Neural progenitor cell (in vitro differentiated cells): Measurements from ENCODE around the gene DTX1. TPM values are rescaled to one million over a fixed set of nuclear protein-coding genes. Genes with fewer than 3 reads are reported as not detected.

Experiments used
- DNase-seq: peaks from one replicate; pipeline ENCODE4 v3.0.0-alpha.2; 2016; ENCODE audit warnings: low spot score
- H2AFZ ChIP-seq: fragments of 200-600 bp; sonication (generic); replicated peaks from 2 replicates; pipeline ENCODE4 v1.6.1; 2016; ENCODE audit warnings: antibody characterized with exemption
- H3F3A ChIP-seq: fragments of 200-600 bp; sonication (generic); 2 replicates; pipeline ENCODE4 v1.6.1; 2016; ENCODE audit warnings: antibody characterized with exemption, low read depth
- H3K27ac ChIP-seq: fragments of 200-600 bp; sonication (generic); 2 replicates; pipeline ENCODE4 v1.5.1; 2016; ENCODE audit warnings: mild to moderate bottlenecking
- H3K27me3 ChIP-seq: fragments of 200-600 bp; sonication (generic); 2 replicates; pipeline ENCODE4 v1.6.1; 2016; ENCODE audit warnings: mild to moderate bottlenecking, moderate library complexity
- H3K36me3 ChIP-seq: fragments of 200-600 bp; sonication (generic); 2 replicates; pipeline ENCODE4 v1.5.1; 2016
- H3K4me1 ChIP-seq: fragments of 200-600 bp; sonication (generic); 2 replicates; pipeline ENCODE4 v1.6.1; 2016; ENCODE audit warnings: mixed run types
- H3K4me2 ChIP-seq: fragments of 200-600 bp; sonication (generic); 2 replicates; pipeline ENCODE4 v1.6.1; 2016
- H3K4me3 ChIP-seq: fragments of 200-600 bp; sonication (generic); 2 replicates; pipeline ENCODE4 v1.5.1; 2016
- H3K79me2 ChIP-seq: fragments of 200-600 bp; sonication (generic); 2 replicates; pipeline ENCODE4 v1.6.1; 2016; ENCODE audit warnings: low read depth
- H3K9ac ChIP-seq: fragments of 200-600 bp; sonication (generic); 2 replicates; pipeline ENCODE4 v1.6.1; 2016
- H3K9me3 ChIP-seq: fragments of 200-600 bp; sonication (generic); 2 replicates; pipeline ENCODE4 v1.5.1; 2016; ENCODE audit warnings: low read depth
- H4K20me1 ChIP-seq: fragments of 200-600 bp; sonication (generic); 2 replicates; pipeline ENCODE4 v1.6.1; 2016; ENCODE audit warnings: low read depth
- H3K27ac Mint-ChIP-seq: 3 replicates; pipeline ENCODE4 v1.8.0; 2021; ENCODE audit warnings: mixed read lengths
- H3K27me3 Mint-ChIP-seq: 2 replicates; pipeline ENCODE4 v1.8.0; 2022; ENCODE audit warnings: low read depth, mild to moderate bottlenecking, inconsistent platforms, moderate library complexity, mixed read lengths; ENCODE audit not compliant: insufficient read depth
- H3K36me3 Mint-ChIP-seq: 3 replicates; pipeline ENCODE4 v1.8.0; 2021; ENCODE audit warnings: mixed read lengths
- H3K4me1 Mint-ChIP-seq: 3 replicates; pipeline ENCODE4 v1.8.0; 2021; ENCODE audit warnings: mixed read lengths
- H3K4me3 Mint-ChIP-seq: 3 replicates; pipeline ENCODE4 v1.8.0; 2021; ENCODE audit warnings: mild to moderate bottlenecking, moderate library complexity, mixed read lengths
- H3K9me3 Mint-ChIP-seq: 3 replicates; pipeline ENCODE4 v1.8.0; 2020; ENCODE audit warnings: mixed read lengths
- EZH2 ChIP-seq: fragments of 200-600 bp; sonication (generic); IDR thresholded peaks from 2 replicates; pipeline ENCODE4 v1.6.1; 2017; ENCODE audit warnings: antibody characterized with exemption, mild to moderate bottlenecking, moderate library complexity
- EZH2phosphoT487 ChIP-seq: fragments of 200-600 bp; sonication (generic); IDR thresholded peaks from 2 replicates; pipeline ENCODE4 v1.6.1; 2017; ENCODE audit warnings: antibody characterized with exemption
- total RNA-seq: library from RNA; depleted of rRNA; stranded (reverse); fragments of >200 nt; gene quantifications from 2 replicates; pipeline ENCODE4 v1.2.3, GENCODE V29; 2015; ENCODE audit warnings: low replicate concordance
- TF ChIP-seq, protein P1 (sequence below): fragments of 200-600 bp; sonication (generic); IDR thresholded peaks from 2 replicates; pipeline ENCODE4 v1.5.1; 2017; ENCODE audit warnings: antibody characterized with exemption, mild to moderate bottlenecking

DTX1 gene
- total RNA-seq, 1 donor from 2014 or later: 0.49 TPM

DNA sequence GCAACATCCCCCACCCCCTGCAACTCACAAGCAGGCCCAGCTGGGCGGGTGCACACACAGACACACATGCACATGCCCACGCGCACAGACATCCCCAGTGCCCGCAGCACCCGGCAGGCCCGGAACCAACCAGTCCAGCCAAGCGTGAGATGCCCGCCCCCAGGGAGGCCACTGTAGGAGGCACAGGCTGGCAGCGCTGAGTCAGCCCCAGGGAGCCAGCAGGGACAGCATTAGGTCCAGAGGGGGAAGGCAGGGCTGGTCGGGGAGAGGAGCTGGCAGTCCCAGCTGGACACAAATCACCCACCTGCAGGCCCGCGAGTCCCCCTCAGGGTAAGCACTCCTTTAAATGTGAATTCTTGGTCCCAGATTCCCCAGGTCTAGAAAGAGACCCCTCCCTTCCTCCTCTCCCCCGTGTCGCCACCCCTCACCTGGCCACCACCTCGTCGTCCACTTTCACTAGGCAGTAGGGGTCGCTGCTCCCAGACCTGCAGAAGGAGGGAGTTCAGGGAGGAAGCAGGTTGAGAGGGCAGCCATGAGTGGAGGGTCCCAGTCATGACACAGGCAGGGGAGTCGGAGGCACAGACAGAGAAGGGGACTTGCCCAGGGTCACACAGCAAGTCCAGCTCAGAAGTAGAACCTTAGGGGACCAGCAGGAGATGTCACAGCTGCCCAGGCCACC, 74.1 kb downstream of the DTX1 start:
- H3K9me3 Mint-ChIP-seq: no peaks in the 10 kb centered on the region
- Histone ChIP-seq H3K9ac (no peak overlapping the region), H4K20me1 (no peaks in the 10 kb centered on the region), H3K4me1 (peaks cover 9% of the 10 kb centered on the region), H3K27ac (no peak overlapping the region), H3K4me3 (no peak overlapping the region), H3F3A (no peaks in the 10 kb centered on the region), H3K9me3 (no peaks in the 10 kb centered on the region), H3K36me3 (no peaks in the 10 kb centered on the region), H3K4me2 (no peak overlapping the region), H2AFZ (peak overlapping the region; percentile 34), H3K79me2 (no peaks in the 10 kb centered on the region), H3K27me3 (peaks cover 22% of the 10 kb centered on the region)
- H3K36me3 Mint-ChIP-seq: no peaks in the 10 kb centered on the region
- DNase-seq: peak; percentile 56
- peak overlapping the region; percentile 78 for H3K27ac Mint-ChIP-seq
- H3K4me1 Mint-ChIP-seq: peaks cover 4% of the 10 kb centered on the region
- peaks cover 13% of the 10 kb centered on the region for H3K27me3 Mint-ChIP-seq
- no peak overlapping the region for H3K4me3 Mint-ChIP-seq
- TF ChIP-seq, protein P1, sequence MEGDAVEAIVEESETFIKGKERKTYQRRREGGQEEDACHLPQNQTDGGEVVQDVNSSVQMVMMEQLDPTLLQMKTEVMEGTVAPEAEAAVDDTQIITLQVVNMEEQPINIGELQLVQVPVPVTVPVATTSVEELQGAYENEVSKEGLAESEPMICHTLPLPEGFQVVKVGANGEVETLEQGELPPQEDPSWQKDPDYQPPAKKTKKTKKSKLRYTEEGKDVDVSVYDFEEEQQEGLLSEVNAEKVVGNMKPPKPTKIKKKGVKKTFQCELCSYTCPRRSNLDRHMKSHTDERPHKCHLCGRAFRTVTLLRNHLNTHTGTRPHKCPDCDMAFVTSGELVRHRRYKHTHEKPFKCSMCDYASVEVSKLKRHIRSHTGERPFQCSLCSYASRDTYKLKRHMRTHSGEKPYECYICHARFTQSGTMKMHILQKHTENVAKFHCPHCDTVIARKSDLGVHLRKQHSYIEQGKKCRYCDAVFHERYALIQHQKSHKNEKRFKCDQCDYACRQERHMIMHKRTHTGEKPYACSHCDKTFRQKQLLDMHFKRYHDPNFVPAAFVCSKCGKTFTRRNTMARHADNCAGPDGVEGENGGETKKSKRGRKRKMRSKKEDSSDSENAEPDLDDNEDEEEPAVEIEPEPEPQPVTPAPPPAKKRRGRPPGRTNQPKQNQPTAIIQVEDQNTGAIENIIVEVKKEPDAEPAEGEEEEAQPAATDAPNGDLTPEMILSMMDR: peak; percentile 59
- TF ChIP-seq EZH2phosphoT487 (no peak), EZH2 (no peak)

DNA sequence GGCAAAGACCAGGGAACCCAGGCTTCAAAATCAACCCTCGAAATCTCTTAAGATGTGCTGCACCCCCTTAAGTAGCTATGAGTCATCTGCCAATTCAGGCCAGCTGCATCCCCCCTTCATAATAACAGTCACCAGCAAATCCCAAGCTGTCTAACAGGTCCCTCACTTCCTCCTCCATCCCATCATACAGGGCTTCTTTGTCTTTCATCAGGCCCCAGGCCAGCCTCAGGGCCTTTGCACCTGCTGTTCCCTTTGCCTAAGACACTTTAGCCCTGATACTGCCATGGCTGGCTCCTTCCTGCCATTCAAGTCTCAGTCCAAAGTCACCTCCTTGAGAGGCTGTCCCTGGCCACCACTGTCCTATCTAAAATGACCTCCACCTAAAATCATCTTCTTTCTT, 75.0 kb downstream of the DTX1 start:
- Histone ChIP-seq H3K9ac (no peak overlapping the region), H3K79me2 (no peaks in the 10 kb centered on the region), H3F3A (peaks cover 6% of the 10 kb centered on the region), H3K4me1 (peaks cover 15% of the 10 kb centered on the region), H4K20me1 (no peaks in the 10 kb centered on the region), H2AFZ (no peak overlapping the region), H3K27me3 (peaks cover 32% of the 10 kb centered on the region), H3K4me2 (no peak overlapping the region), H3K9me3 (no peaks in the 10 kb centered on the region), H3K4me3 (no peak overlapping the region), H3K36me3 (no peaks in the 10 kb centered on the region), H3K27ac (no peak overlapping the region)
- no peak for DNase-seq
- no peaks in the 10 kb centered on the region for H3K36me3 Mint-ChIP-seq
- TF ChIP-seq EZH2phosphoT487 (no peak), EZH2 (no peak)
- TF ChIP-seq, protein P1: no peak
- H3K4me1 Mint-ChIP-seq: peaks cover 10% of the 10 kb centered on the region
- peaks cover 17% of the 10 kb centered on the region for H3K27me3 Mint-ChIP-seq
- H3K9me3 Mint-ChIP-seq: no peaks in the 10 kb centered on the region
- no peak overlapping the region for H3K4me3 Mint-ChIP-seq
- no peak overlapping the region for H3K27ac Mint-ChIP-seq

DNA sequence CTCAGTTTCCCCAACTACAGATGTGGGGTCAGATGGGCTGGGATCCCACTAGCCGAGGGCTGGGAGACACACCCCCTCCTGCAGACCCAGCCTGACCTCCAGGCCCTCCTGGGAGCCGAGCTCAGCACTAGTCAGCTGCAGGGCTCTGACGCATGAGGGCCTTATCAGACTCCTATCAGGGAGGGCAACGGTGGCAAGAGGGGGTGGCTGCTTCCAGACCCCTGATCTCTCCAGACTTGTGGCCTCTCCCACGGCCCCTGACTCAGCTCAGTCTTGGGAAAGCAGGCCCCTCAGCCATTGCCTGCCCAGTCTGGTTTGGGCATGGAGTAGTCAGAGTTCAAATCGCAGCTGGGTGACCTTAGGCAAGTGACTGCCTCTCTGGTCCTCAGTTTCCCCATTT, 76.5 kb downstream of the DTX1 start:
- Histone ChIP-seq H2AFZ (no peak overlapping the region), H3K27ac (no peak overlapping the region), H3K36me3 (no peaks in the 10 kb centered on the region), H3K27me3 (peaks cover 36% of the 10 kb centered on the region), H3K9ac (no peak overlapping the region), H3K4me2 (no peak overlapping the region), H3K79me2 (no peaks in the 10 kb centered on the region), H3F3A (peaks cover 9% of the 10 kb centered on the region), H4K20me1 (no peaks in the 10 kb centered on the region), H3K9me3 (no peaks in the 10 kb centered on the region), H3K4me3 (no peak overlapping the region), H3K4me1 (peaks cover 15% of the 10 kb centered on the region)
- DNase-seq: no peak
- peaks cover 22% of the 10 kb centered on the region for H3K27me3 Mint-ChIP-seq
- H3K4me3 Mint-ChIP-seq: no peak overlapping the region
- no peaks in the 10 kb centered on the region for H3K36me3 Mint-ChIP-seq
- H3K9me3 Mint-ChIP-seq: no peaks in the 10 kb centered on the region
- H3K27ac Mint-ChIP-seq: no peak overlapping the region
- TF ChIP-seq, protein P1: no peak
- TF ChIP-seq EZH2 (no peak), EZH2phosphoT487 (no peak)
- peaks cover 12% of the 10 kb centered on the region for H3K4me1 Mint-ChIP-seq
